Measurements from ENCODE around the gene HMGXB3. TPM values are rescaled to one million over a fixed set of nuclear protein-coding genes. Genes with fewer than 3 reads are reported as not detected.
A peak's percentile ranks its signal among the peaks of the same experiment; 100 is the strongest.

The HMGXB3 gene
- total and polyA plus RNA-seq, 2 of the 13 experiments (the other 11 are each of a cell fraction or from before 2014, with no cell fraction given): 18.8 to 23.8 TPM

DNA sequence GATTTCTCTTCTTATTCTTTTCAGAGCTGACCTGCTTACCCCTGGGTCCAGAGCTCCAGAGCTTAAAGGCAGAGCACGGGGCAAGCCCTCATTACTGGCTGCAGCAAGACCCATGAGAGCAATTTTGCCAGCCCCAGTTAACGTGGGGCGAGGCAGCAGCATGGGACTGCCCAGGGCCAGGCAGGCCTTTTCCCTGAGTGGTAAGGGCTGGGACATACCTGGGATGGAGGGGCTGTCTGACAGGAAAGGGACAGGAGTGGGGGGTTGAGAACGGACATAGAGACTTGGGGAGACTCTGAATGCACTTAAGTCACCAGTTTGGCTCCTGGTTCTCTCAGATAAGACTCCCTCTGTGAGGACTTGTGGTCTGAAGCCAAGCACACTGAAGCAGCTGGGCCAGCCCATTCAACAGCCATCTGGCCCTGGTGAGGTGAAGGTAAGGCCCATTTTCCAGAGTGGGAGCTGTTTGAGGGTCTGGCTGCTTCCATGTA is 26.2 kb downstream of the HMGXB3 start:
- no peak for FAIRE-seq
- no TSS peak for BruUV-seq (replicated peaks)
- peaks cover 23 to 60% of the 10 kb centered on the region in 2 experiments for H3K36me3 ChIP-seq (replicated peaks in 1 of 2; ENCODE audit: control insufficient read depth in 1 of 2, insufficient read depth in 2 of 2, low read length in 2 of 2)
- TF ChIP-seq ZNF891 (CRISPR knock-in tag; IDR thresholded peaks at IDR 0.05): 0 out of 2 replicates have a peak, but pooled peaks have one; percentile 61
- no peak for TF ChIP-seq FOSL2 (CRISPR knock-in tag; IDR thresholded peaks at IDR 0.05)
- 0 out of 2 replicates have a peak, but pooled peaks have one; percentile 43 for TF ChIP-seq GLI4 (CRISPR knock-in tag; IDR thresholded peaks at IDR 0.05; ENCODE audit: borderline replicate concordance)
- TF ChIP-seq ZNF850 (CRISPR knock-in tag; conservative IDR thresholded peaks at IDR 0.05): no peak
- TF ChIP-seq, protein P1, sequence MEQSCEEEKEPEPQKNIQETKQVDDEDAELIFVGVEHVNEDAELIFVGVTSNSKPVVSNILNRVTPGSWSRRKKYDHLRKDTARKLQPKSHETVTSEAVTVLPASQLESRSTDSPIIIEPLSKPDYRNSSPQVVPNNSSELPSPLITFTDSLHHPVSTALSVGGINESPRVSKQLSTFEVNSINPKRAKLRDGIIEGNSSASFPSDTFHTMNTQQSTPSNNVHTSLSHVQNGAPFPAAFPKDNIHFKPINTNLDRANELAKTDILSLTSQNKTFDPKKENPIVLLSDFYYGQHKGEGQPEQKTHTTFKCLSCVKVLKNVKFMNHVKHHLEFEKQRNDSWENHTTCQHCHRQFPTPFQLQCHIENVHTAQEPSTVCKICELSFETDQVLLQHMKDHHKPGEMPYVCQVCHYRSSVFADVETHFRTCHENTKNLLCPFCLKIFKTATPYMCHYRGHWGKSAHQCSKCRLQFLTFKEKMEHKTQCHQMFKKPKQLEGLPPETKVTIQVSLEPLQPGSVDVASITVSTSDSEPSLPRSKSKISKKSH (CRISPR knock-in tag; IDR thresholded peaks at IDR 0.05; ENCODE audit: borderline replicate concordance): 0 out of 2 replicates have a peak, but pooled peaks have one; percentile 41
- TF ChIP-seq ZNF549 (CRISPR knock-in tag; IDR thresholded peaks at IDR 0.05): no peak
- TF ChIP-seq, protein P2, sequence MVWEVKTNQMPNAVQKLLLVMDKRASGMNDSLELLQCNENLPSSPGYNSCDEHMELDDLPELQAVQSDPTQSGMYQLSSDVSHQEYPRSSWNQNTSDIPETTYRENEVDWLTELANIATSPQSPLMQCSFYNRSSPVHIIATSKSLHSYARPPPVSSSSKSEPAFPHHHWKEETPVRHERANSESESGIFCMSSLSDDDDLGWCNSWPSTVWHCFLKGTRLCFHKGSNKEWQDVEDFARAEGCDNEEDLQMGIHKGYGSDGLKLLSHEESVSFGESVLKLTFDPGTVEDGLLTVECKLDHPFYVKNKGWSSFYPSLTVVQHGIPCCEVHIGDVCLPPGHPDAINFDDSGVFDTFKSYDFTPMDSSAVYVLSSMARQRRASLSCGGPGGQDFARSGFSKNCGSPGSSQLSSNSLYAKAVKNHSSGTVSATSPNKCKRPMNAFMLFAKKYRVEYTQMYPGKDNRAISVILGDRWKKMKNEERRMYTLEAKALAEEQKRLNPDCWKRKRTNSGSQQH (CRISPR knock-in tag; IDR thresholded peaks at IDR 0.05; ENCODE audit: low read depth): no peak
- no peak for TF ChIP-seq NAIF1 (CRISPR knock-in tag; IDR thresholded peaks at IDR 0.05; ENCODE audit: borderline replicate concordance)
- TF ChIP-seq ZNF446 (CRISPR knock-in tag; IDR thresholded peaks at IDR 0.05): 0 out of 2 replicates have a peak, but pooled peaks have one; percentile 37
- TF ChIP-seq, protein P3, sequence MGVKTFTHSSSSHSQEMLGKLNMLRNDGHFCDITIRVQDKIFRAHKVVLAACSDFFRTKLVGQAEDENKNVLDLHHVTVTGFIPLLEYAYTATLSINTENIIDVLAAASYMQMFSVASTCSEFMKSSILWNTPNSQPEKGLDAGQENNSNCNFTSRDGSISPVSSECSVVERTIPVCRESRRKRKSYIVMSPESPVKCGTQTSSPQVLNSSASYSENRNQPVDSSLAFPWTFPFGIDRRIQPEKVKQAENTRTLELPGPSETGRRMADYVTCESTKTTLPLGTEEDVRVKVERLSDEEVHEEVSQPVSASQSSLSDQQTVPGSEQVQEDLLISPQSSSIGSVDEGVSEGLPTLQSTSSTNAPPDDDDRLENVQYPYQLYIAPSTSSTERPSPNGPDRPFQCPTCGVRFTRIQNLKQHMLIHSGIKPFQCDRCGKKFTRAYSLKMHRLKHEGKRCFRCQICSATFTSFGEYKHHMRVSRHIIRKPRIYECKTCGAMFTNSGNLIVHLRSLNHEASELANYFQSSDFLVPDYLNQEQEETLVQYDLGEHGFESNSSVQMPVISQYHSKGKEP (CRISPR knock-in tag; IDR thresholded peaks at IDR 0.05): no peak
- TF ChIP-seq, protein P4, sequence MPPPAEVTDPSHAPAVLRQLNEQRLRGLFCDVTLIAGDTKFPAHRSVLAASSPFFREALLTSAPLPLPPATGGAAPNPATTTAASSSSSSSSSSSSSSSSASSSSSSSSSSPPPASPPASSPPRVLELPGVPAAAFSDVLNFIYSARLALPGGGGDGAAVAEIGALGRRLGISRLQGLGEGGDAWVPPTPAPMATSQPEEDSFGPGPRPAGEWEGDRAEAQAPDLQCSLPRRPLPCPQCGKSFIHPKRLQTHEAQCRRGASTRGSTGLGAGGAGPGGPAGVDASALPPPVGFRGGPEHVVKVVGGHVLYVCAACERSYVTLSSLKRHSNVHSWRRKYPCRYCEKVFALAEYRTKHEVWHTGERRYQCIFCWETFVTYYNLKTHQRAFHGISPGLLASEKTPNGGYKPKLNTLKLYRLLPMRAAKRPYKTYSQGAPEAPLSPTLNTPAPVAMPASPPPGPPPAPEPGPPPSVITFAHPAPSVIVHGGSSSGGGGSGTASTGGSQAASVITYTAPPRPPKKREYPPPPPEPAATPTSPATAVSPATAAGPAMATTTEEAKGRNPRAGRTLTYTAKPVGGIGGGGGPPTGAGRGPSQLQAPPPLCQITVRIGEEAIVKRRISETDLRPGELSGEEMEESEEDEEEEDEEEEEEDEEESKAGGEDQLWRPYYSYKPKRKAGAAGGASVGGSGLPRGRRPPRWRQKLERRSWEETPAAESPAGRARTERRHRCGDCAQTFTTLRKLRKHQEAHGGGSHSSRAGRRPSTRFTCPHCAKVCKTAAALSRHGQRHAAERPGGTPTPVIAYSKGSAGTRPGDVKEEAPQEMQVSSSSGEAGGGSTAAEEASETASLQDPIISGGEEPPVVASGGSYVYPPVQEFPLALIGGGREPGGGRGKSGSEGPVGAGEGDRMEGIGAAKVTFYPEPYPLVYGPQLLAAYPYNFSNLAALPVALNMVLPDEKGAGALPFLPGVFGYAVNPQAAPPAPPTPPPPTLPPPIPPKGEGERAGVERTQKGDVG (CRISPR knock-in tag; IDR thresholded peaks at IDR 0.05; ENCODE audit: borderline replicate concordance): 0 out of 2 replicates have a peak, but pooled peaks have one; percentile 49
- TF ChIP-seq ZSCAN25 (CRISPR knock-in tag; IDR thresholded peaks at IDR 0.05): peak; percentile 12; the same call in 1 of the 2 replicates
- peak; percentile 65 for TF ChIP-seq ZNF501 (CRISPR knock-in tag; IDR thresholded peaks at IDR 0.05)
- no peak for TF ChIP-seq PHF5A (CRISPR knock-in tag; IDR thresholded peaks at IDR 0.05; ENCODE audit: low read depth, unreplicated experiment)
- no peak for TF ChIP-seq HOXA5 (CRISPR knock-in tag; IDR thresholded peaks at IDR 0.05)

More for the DNA sequence above, 26.2 kb downstream of the HMGXB3 start:
- WGBS (ENCODE audit: low lambda C conversion rate): 67% methylated on average over 4 of the region's 4 CpGs
- H3K27me3 ChIP-seq (ENCODE audit: control insufficient read depth in 1 of 2, insufficient read depth in 2 of 2, low read length in 2 of 2): no peaks in the 10 kb centered on the region
- H3K27ac ChIP-seq (ENCODE audit: extremely low read length, insufficient read depth, low read length): peak overlapping the region; percentile 92
- no peaks in the 10 kb centered on the region for H3K79me2 ChIP-seq (ENCODE audit: insufficient read depth, low read length)
- intact Hi-C loops (cut with micrococcal nuclease; ENCODE audit: unreplicated experiment): loop anchor here (1.0 to 10.0 kb wide), 2 partner anchors 25 to 328 kb away; partner anchors contain the start of gene TCOF1
- no peak overlapping the region for H3K4me3 ChIP-seq (replicated peaks in 1 of 3; ENCODE audit: insufficient read depth in 1 of 3, low read depth in 2 of 3, low read length in 3 of 3)
- in situ Hi-C loops (cut with HindIII; ENCODE audit: extremely low pct_ligation_motif_present, low pct_unique_long_range_greater_than_20kb): no loop called here
- ChIA-PET CTCF (ENCODE audit: low intra/inter-chr PET ratio, low total read pairs) (no interaction called here), POLR2A (interaction anchor here (0.6 to 2.5 kb wide), 17 partner anchors 9 to 706 kb away, joined by 3 to 35 read pairs (median 4); partner anchors contain the start of genes CD74, CSNK1A1, HMGXB3 and SLC26A2)
- ATAC-seq: peak; percentile 60
- no peak overlapping the region for H2AFZ ChIP-seq (ENCODE audit: low read length)
- H4K20me1 ChIP-seq (ENCODE audit: insufficient read depth, low read length): no peaks in the 10 kb centered on the region
- H3K9me3 ChIP-seq (ENCODE audit: low read length): no peaks in the 10 kb centered on the region
- DNase-seq (ENCODE audit: low spot score): no peak
- H3K4me1 ChIP-seq (ENCODE audit: insufficient read depth, low read length): peaks cover 54% of the 10 kb centered on the region
- H3K4me2 ChIP-seq (ENCODE audit: low read depth, low read length): peak overlapping the region; percentile 60
- peak overlapping the region; percentile 59 for H3K9ac ChIP-seq (ENCODE audit: insufficient read depth, low read depth, low read length)
